Coronary artery (tissue), 2 donors: Measurements from ENCODE around the gene ADAMTS3.

Experiments used
- DNase-seq: peaks from one replicate; pipeline ENCODE4 v3.0.0-alpha.2; 2017; ENCODE audit warnings: low spot score
- H3K27ac ChIP-seq, 2 donors: fragments of 200-600 bp; sonication (generic); one replicate each; pipeline ENCODE4 v1.5.1; 2016 to 2019
- H3K4me3 ChIP-seq: fragments of 200-600 bp; sonication (generic); 2 replicates; pipeline ENCODE4 v1.5.1; 2016; ENCODE audit warnings: mild to moderate bottlenecking, moderate library complexity
- TF ChIP-seq, protein P1 (sequence below): fragments of 200-600 bp; sonication (generic); IDR thresholded peaks from one replicate; pipeline ENCODE4 v1.5.1; 2019; ENCODE audit warnings: antibody characterized with exemption

ADAMTS3 gene

DNA sequence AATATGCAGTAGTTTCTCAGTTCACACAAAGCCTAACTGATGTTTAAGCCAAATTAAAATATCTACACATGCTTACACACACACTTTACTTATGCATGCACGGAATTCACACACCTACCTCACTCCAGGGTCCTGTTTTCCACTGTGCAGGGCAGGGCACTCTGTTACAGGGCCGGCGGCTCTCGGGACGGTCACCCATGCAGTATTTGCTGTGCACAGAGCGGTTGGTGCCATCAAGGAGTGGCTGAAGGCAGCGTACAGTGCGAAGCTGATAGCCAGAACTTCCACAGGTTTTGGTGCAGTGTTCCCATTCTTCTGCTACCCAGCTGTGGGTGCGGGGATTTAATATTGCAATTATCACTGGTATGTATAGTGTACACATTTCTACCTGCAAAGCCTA is 278.3 kb downstream of the ADAMTS3 start:
- TF ChIP-seq, protein P1, sequence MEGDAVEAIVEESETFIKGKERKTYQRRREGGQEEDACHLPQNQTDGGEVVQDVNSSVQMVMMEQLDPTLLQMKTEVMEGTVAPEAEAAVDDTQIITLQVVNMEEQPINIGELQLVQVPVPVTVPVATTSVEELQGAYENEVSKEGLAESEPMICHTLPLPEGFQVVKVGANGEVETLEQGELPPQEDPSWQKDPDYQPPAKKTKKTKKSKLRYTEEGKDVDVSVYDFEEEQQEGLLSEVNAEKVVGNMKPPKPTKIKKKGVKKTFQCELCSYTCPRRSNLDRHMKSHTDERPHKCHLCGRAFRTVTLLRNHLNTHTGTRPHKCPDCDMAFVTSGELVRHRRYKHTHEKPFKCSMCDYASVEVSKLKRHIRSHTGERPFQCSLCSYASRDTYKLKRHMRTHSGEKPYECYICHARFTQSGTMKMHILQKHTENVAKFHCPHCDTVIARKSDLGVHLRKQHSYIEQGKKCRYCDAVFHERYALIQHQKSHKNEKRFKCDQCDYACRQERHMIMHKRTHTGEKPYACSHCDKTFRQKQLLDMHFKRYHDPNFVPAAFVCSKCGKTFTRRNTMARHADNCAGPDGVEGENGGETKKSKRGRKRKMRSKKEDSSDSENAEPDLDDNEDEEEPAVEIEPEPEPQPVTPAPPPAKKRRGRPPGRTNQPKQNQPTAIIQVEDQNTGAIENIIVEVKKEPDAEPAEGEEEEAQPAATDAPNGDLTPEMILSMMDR: no peak
- no peak overlapping the region for H3K4me3 ChIP-seq
- no peak for DNase-seq
- H3K27ac ChIP-seq: no peak overlapping the region

DNA sequence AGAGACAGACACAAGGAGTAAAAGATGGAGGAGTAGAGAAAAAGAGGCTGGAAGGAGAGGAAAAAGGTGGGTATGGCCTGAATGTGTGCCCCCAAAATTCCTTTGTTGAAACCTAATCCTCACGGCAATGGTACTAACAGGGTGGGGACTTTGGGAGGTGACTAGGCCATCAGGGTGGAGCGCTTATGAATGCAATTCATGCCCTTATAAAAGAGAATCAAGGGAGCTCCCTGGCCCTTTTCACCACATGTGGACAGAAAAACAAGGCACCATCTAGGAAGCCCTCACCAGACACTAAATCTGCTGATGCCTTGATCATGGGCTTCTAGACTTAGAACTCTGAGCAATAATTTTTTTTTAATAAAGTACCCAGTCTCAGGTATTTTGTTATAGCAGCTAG is 282.1 kb downstream of the ADAMTS3 start:
- no peak overlapping the region for H3K27ac ChIP-seq
- TF ChIP-seq, protein P1: no peak
- H3K4me3 ChIP-seq: no peak overlapping the region
- no peak for DNase-seq

DNA sequence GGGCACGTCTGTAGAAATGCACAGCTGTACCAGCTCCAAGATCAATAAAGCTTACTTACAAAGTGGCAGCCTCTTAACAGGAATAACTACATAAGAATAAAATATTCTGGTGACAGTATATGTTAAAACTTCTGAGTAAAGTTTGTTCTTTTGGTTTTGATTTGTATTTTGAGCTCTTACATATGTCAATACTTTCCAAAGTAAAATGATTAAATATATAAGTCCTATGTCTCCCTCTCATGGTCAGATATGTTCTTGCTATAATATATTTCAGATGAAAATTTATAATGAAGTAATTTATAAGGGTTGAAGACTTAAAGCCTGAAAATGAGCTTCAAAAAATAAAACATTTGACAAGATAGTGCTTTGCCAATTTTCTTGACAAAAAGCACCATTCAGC is 282.8 kb downstream of the ADAMTS3 start:
- DNase-seq: no peak
- H3K27ac ChIP-seq: no peak overlapping the region
- no peak overlapping the region for H3K4me3 ChIP-seq
- TF ChIP-seq, protein P1: no peak

DNA sequence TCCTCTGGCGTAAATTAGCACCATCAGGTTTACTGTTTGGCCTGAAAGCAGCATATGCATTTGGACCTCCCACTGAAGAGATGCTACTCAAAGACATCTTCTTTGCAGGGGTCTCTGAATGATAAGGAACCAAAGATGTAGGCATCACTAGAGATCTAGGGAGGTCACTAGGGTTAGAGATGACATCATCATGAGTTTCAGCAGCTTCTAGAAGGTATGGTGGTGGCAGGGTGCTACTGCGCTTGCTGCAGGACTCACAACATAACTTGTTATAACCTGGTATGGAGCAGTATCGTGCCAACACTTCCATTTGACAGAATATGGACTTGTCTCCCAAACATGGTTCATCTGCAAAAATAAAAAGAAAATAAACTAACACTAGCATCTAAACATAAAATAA is 285.7 kb downstream of the ADAMTS3 start:
- Histone ChIP-seq H3K27ac (no peak overlapping the region), H3K4me3 (no peak overlapping the region)
- TF ChIP-seq, protein P1: no peak

DNA sequence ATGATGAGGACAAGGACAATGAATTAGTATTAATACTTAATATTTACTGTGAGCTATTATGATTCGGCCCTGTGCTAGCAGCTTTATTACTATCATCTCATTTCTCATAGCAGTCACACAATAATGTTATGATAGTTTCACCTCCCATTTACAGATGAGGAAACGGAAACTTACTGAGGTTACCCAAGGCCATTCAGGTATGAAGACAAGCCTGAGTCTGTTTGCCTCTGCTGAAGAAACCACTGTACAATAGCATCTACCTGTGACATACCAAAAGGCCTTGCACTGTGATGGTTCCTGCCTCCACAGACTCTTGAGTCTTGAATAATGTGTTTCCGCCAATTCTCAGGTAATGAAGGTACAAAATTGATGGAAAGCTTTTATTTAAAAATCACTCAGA is 288.8 kb downstream of the ADAMTS3 start:
- no peak overlapping the region for H3K27ac ChIP-seq
- no peak overlapping the region for H3K4me3 ChIP-seq
- TF ChIP-seq, protein P1: no peak
- DNase-seq: no peak

More for the DNA sequence above, 285.7 kb downstream of the ADAMTS3 start:
- DNase-seq: no peak

DNA sequence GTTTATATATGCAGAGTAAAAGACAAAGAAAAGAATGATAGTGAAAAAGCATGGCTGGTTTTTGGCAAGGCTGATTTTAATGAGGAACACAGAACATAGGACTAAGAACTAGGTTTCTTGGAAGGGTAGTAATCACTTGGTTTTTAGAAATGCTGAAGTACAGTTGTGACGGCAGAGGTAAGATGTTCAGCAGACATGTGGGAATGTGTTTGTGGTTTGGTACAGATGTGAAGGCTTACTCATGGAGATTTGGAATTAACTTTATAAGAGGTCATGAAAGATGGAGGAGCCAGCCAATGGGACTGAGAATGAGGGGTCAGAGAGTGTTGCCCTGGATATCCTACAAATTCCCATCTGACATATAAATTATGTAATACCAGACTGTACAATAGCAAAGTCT is 293.6 kb downstream of the ADAMTS3 start:
- no peak overlapping the region for H3K4me3 ChIP-seq
- no peak overlapping the region for H3K27ac ChIP-seq
- TF ChIP-seq, protein P1: no peak
- no peak for DNase-seq

DNA sequence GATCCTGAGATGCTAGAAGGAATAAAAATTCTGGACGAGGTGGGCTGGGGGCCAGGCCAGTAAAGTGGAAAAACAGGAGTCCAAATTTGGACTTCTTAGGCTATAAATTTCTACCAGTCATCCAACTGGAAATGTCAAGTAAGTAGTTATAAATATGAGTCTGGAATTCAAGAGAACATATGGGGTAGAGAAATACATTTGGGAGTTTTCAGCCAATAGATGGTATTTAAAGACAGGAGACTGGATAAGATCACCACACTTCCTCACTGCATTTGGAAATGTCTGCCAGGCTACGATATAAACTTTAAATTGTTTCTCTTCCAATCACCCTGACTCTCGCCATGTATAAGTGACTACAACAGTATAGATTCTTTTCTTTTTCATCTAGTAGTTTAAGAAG is 294.8 kb downstream of the ADAMTS3 start:
- TF ChIP-seq, protein P1: no peak
- H3K4me3 ChIP-seq: no peak overlapping the region
- DNase-seq: no peak
- H3K27ac ChIP-seq: no peak overlapping the region
